ENCODE results near the gene COPS7A. TPM values are rescaled to one million over a fixed set of nuclear protein-coding genes. Genes with fewer than 3 reads are reported as not detected.

The COPS7A gene
- total RNA-seq, result 54.3 TPM

- ATAC-seq, result peak; percentile 97
Observed at GRCh38 chr12:6723607-6724408, at the start of gene COPS7A. Gene COPS7A, plus strand, starts transcription at chr12:6724046. Its CDS starts 611 bp downstream, at chr12:6724657.

GRCh38 chr12:6676962-6677361 lies 46.9 kb upstream of the COPS7A start:
- ATAC-seq, result no peak

GRCh38 chr12:6684609-6685008 lies 39.2 kb upstream of the COPS7A start:
- ATAC-seq, result no peak

- ATAC-seq, result no peak
Observed at GRCh38 chr12:6685814-6686213, 38.0 kb upstream of the COPS7A start.

GRCh38 chr12:6688543-6688998 lies 35.3 kb upstream of the COPS7A start:
- ATAC-seq, result peak; percentile 2

- peak; percentile 92 for ATAC-seq
Observed at GRCh38 chr12:6688999-6689882, 34.6 kb upstream of the COPS7A start, which contains the start of gene ZNF384. Gene ZNF384, minus strand, starts transcription at chr12:6689375. Its CDS starts 9,855 bp downstream, at chr12:6679520.

- ATAC-seq, result no peak
Observed at GRCh38 chr12:6691473-6691872, 32.4 kb upstream of the COPS7A start.

GRCh38 chr12:6692888-6693287 lies 31.0 kb upstream of the COPS7A start:
- no peak for ATAC-seq

- ATAC-seq, result no peak
Observed at GRCh38 chr12:6693832-6694355, 30.0 kb upstream of the COPS7A start.

GRCh38 chr12:6694701-6695100 lies 29.1 kb upstream of the COPS7A start:
- no peak for ATAC-seq

- ATAC-seq, result no peak
Observed at GRCh38 chr12:6695313-6696045, 28.4 kb upstream of the COPS7A start.

- ATAC-seq, result no peak
Observed at GRCh38 chr12:6696690-6697583, 26.9 kb upstream of the COPS7A start.

GRCh38 chr12:6697584-6698351 lies 26.1 kb upstream of the COPS7A start:
- ATAC-seq, result peak; percentile 39

- no peak for ATAC-seq
Observed at GRCh38 chr12:6698352-6699046, 25.3 kb upstream of the COPS7A start.

- no peak for ATAC-seq
Observed at GRCh38 chr12:6699259-6699988, 24.4 kb upstream of the COPS7A start.

- ATAC-seq, result peak; percentile 19
Observed at GRCh38 chr12:6699989-6700645, 23.7 kb upstream of the COPS7A start.

- ATAC-seq, result peak; percentile 58
Observed at GRCh38 chr12:6700646-6701051, 23.2 kb upstream of the COPS7A start, which contains the start of gene PIANP. Gene PIANP, minus strand, starts transcription at chr12:6700815. Its CDS starts 2,754 bp downstream, at chr12:6698061.

- ATAC-seq, result no peak
Observed at GRCh38 chr12:6701078-6701768, 22.6 kb upstream of the COPS7A start.
